ENCODE measurements around the gene TMSB10.

GRCh38 chr2:84884449-84884848 lies 21.0 kb upstream of the TMSB10 start:
- TF ChIP-seq ZFX (IDR thresholded peaks at IDR 0.05; ENCODE audit: borderline replicate concordance) (no peak), CTCF (IDR thresholded peaks at IDR 0.05) (no peak)
